Superior temporal gyrus (tissue), 1 donor: ENCODE measurements around the gene RNU5B-1.
"Not testable (repeated sequence)": the region's sequence is repeated elsewhere in the genome, so short reads cannot be mapped to it uniquely, and the experiment has no call there.

ENCODE experiments used
- DNase-seq: peaks from one replicate; pipeline ENCODE4 v3.0.0-alpha.2; 2016; ENCODE audit errors: extremely low spot score

RNU5B-1 gene

DNA sequence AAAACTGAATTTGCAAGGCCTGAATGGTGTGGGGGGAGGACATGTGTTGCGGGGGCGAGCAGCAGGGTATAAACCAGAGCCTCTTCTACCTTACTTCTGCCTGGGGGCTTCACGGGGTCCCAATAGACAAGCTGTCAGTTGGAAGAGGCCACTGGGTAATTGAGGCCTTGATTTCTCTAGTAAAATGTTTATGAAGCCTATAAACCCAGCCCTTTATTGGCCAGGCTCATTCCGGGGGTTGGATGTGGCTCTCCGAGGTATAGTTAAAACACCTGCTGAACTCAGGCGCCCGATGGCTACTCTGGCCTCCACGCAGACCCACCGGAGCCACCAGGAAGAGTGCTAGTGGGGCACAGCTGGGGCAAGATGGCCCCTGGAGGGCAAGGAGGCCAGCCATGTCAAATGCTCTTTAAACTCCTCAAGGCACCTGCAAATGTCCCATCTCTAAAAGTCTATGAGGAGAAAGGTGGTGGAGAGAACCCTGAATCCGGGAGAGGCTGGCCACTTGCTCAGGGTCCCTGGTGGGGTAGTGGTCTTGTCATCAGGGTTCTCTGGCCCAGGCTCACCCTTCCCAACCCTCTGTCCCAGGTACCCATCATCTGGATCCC is 39.0 kb downstream of the RNU5B-1 start:
- DNase-seq, result no peak

DNA sequence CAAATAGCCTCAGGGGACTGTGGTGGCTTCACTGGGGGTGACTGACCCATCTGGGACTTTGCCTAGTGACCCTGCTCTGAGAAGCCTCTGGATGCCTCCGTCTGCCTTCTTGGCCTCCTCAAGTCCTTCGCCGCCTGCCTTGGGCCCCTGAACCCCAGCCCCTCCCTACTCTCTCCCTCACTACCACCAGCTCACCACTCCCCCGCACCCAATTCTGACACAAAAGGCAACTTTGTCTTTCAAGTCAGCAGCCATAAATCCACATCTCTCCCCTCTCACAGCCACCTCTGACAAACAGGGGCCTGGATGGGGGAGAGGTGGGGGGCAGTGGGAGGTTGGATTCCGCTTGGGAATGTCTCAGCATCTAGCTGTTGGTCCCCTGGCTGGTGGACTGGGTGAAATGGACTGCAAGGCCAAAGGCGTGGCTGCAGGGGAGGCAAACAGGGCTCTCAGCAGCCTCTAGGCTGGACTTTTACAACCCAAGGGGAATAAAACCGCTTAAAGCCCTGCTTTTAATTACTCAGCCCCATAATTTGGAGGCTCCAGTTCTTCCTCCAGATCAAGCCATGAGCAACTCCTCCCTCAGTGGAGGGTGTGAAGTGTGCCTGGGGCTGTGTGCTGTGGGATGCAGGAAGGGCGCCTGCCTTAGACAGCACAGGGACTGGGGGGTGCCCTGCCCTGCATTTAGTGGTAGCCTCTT is 39.9 kb downstream of the RNU5B-1 start:
- DNase-seq, result no peak

DNA sequence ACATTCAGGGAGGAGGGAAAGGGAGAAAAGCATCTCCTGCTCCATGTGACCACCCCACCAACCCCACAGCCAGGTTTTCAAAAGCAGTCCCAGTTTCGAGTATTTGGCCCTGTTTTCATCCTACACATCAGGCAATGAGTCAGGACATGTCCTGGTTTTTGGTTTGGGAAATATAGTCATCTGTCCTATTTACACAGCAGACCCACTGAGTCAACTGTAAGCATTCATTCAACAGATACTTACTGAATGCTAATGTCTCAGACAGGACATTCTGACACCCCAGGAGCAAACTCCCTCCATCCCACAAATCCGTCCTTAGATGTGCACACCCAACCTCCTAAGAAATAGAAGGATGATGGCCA is 40.4 kb downstream of the RNU5B-1 start:
- no peak for DNase-seq

DNA sequence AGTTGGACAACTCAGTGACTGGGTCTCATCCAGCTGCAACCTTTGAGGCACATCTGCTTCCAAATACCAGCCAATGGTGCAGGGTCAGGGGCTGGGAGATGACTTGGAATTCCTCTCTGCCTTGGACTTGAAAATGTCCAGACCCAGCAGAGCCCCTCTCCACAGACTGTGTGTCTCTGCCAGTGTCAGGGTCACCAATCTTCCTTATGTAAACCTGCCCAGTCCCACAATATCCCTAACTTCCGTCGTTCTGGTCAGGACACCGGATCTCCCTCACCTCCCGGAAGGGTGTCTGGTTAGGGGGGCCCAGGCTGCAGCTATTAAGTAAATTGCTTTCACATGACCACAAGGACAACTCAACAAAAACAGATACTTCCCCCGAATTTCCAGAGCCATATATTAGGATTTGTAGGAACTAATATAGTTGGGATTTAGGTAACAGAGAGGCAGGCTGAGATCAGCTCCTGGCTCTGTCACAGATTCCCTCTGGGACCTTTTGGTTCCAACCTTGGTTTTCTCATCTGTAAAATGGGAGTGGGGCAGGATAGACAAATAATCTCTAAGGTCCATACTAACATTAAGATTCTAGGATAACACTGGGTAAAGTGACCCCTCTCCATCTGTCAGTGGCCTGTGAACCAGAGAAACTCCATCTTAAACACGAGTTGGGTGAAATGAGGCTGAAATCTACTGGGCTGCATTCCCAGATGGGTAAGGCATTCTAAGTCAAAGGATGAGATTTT is 42.5 kb downstream of the RNU5B-1 start:
- no peak for DNase-seq

DNA sequence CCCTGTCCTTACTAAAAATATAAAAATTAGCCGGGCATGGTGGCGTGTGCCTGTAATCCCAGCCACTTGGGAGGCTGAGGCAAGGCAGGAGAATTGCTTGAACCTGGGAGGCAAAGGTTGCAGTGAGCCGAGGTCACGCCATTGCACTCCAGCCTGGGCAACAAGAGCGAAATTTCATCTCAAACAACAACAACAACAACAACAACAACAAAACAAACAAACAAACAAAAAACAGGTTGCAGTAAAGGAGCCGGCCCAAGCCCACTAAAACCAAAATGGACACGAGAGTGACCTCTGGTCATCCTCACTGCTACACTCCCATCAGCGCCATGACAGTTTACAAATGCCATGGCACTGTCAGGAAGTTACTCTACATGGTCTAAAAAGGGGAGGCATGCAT is 43.3 kb downstream of the RNU5B-1 start:
- not testable (repeated sequence) for DNase-seq

DNA sequence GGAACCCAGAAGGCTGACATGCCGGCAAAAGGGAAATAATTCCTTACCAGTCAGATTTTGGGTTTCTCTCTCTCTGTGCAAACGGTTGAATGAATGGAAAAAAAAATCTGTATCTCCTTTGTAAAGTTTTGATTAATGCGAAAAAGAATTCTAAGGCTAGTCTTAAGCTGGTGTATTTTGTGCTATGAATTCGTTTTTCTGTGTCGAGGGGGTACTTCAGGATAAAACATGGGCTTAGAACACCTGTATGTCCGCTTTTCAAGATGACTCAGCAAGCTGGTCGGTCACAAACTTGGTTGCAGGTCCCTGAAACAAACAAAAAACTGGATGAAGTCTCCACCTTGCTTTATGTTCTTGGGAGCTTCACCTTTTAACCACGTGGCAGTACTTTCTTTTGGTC is 44.9 kb downstream of the RNU5B-1 start:
- DNase-seq, result no peak

DNA sequence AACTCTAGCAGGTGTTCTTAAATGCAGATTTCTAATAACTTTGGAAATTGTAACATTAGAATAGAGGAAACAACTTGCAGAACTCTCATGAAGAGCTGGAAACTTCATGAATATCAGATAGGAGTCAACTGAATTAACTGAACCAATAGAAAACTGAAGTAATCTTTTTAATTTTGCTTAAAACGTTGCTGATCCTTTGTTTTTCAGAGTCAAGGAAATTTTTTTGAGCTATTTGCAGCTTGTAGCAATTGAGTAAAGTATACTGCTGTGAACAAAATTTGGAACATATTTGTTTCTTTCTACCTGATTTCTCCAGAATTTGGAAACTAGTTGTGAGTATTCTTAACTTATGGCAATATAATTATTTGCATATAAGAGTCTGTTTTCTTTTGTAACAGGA is 47.5 kb downstream of the RNU5B-1 start:
- DNase-seq, result not testable (repeated sequence)
